Liver (tissue), 9 donors: ENCODE results near the gene LMBRD2. TPM values are rescaled to one million over a fixed set of nuclear protein-coding genes. Genes with fewer than 3 reads are reported as not detected.

Source experiments
- DNase-seq: peaks from one replicate; pipeline ENCODE4 v3.0.0-alpha.2; 2017; ENCODE audit warnings: low spot score
- H3K27ac ChIP-seq, 2 donors: one replicate each; pipeline ENCODE4 v1.7.0; 2013; ENCODE audit warnings: inconsistent platforms in 2 of 2, low read length in 2 of 2, control low read depth in 1 of 2, low read depth in 1 of 2, mild to moderate bottlenecking in 1 of 2
- H3K27me3 ChIP-seq, 4 donors: one replicate each; pipeline versions ENCODE4 v1.6.1 to v1.7.0; 2013; ENCODE audit warnings: low read length in 3 of 4, inconsistent platforms in 1 of 4, mild to moderate bottlenecking in 1 of 4, moderate library complexity in 1 of 4; ENCODE audit not compliant: control insufficient read depth in 4 of 4, insufficient read depth in 4 of 4
- H3K36me3 ChIP-seq, 4 donors: one replicate each; pipeline versions ENCODE4 v1.6.1 to v1.7.0; 2013; ENCODE audit warnings: low read length in 3 of 4, mild to moderate bottlenecking in 3 of 4, low read depth in 1 of 4, moderate library complexity in 1 of 4; ENCODE audit not compliant: control insufficient read depth in 4 of 4, insufficient read depth in 3 of 4
- H3K4me1 ChIP-seq, 4 donors: one replicate each; pipeline versions ENCODE4 v1.6.1 to v1.7.0; 2013; ENCODE audit warnings: low read length in 3 of 4, mild to moderate bottlenecking in 3 of 4, moderate library complexity in 1 of 4; ENCODE audit not compliant: control insufficient read depth in 4 of 4, insufficient read depth in 4 of 4
- H3K4me3 ChIP-seq, 3 donors: one replicate each; pipeline versions ENCODE4 v1.6.1 to v1.7.0; 2013; ENCODE audit warnings: low read length in 3 of 3, control low read depth in 1 of 3, low read depth in 1 of 3, mild to moderate bottlenecking in 1 of 3
- H3K9ac ChIP-seq, 2 donors: one replicate each; pipeline ENCODE4 v1.7.0; 2013; ENCODE audit warnings: low read length in 2 of 2, mild to moderate bottlenecking in 2 of 2, moderate library complexity in 2 of 2, control low read depth in 1 of 2, low read depth in 1 of 2
- H3K9me3 ChIP-seq, 4 donors: one replicate each; pipeline versions ENCODE4 v1.6.1 to v1.7.0; 2013; ENCODE audit warnings: low read length in 3 of 4; ENCODE audit not compliant: control insufficient read depth in 4 of 4
- ATF3 ChIP-seq: IDR thresholded peaks from 2 replicates; pipeline ENCODE4 v1.6.1; 2016; ENCODE audit warnings: antibody characterized with exemption
- CTCF ChIP-seq: fragments of 150-350 bp; IDR thresholded peaks from 2 replicates; pipeline ENCODE4 v1.5.1; 2017; ENCODE audit warnings: improper control_type of control experiment, low read depth, low read length; ENCODE audit not compliant: missing input control
- FOXA1 ChIP-seq: IDR thresholded peaks from 2 replicates; pipeline ENCODE4 v1.6.1; 2016; ENCODE audit warnings: antibody characterized with exemption
- FOXA2 ChIP-seq: IDR thresholded peaks from 2 replicates; pipeline ENCODE4 v1.6.1; 2016; ENCODE audit warnings: antibody characterized with exemption
- GABPA ChIP-seq, 2 donors: IDR thresholded peaks in 1 of 2; conservative IDR thresholded peaks in 1 of 2; 2 replicates each; pipeline ENCODE4 v1.6.1; 2016; ENCODE audit warnings: antibody characterized with exemption in 2 of 2, mild to moderate bottlenecking in 1 of 2, moderate library complexity in 1 of 2
- JUND ChIP-seq, 2 donors: IDR thresholded peaks; 2 replicates each; pipeline ENCODE4 v1.6.1; 2016; ENCODE audit warnings: antibody characterized with exemption in 2 of 2
- NR2F2 ChIP-seq: IDR thresholded peaks from 2 replicates; pipeline ENCODE4 v1.6.1; 2016; ENCODE audit warnings: antibody characterized with exemption
- RAD21 ChIP-seq, 2 donors: IDR thresholded peaks; 2 replicates each; pipeline ENCODE4 v1.6.1; 2016; ENCODE audit warnings: antibody characterized with exemption in 2 of 2, mild to moderate bottlenecking in 2 of 2
- REST ChIP-seq: IDR thresholded peaks from 2 replicates; pipeline ENCODE4 v1.6.1; 2016; ENCODE audit warnings: antibody characterized with exemption, mild to moderate bottlenecking
- RXRA ChIP-seq, 2 donors: IDR thresholded peaks; 2 replicates each; pipeline ENCODE4 v1.6.1; 2017 to 2018; ENCODE audit warnings: antibody characterized with exemption in 2 of 2, mild to moderate bottlenecking in 1 of 2
- SP1 ChIP-seq: IDR thresholded peaks from 2 replicates; pipeline ENCODE4 v1.6.1; 2018; ENCODE audit warnings: antibody characterized with exemption, mild to moderate bottlenecking
- TAF1 ChIP-seq: conservative IDR thresholded peaks from 2 replicates; pipeline ENCODE4 v1.6.1; 2016; ENCODE audit warnings: antibody characterized with exemption, mild to moderate bottlenecking
- YY1 ChIP-seq: IDR thresholded peaks from 2 replicates; pipeline ENCODE4 v1.6.1; 2016; ENCODE audit warnings: antibody characterized with exemption, mild to moderate bottlenecking
- ZBTB33 ChIP-seq: IDR thresholded peaks from 2 replicates; pipeline ENCODE4 v1.6.1; 2016; ENCODE audit warnings: antibody characterized with exemption
- whole genome bisulfite sequencing: extraction: QIAGEN DNeasy Blood & Tissue Kit; methylation state at CpG from one replicate; pipeline ENCODE4 v1.1.7; 2013; 5-methylcytosine and 5-hydroxymethylcytosine counted together
- polyA plus RNA-seq, 2 donors: library from polyadenylated mRNA; stranded (reverse) in 1 of 2; unstranded in 1 of 2; fragments of 200-250 nt in 1 of 2; fragments of >200 nt in 1 of 2; fragmentation: Nextera tagmentation in 1 of 2; extraction: Ambion mirVana in 1 of 2; gene quantifications; one replicate each; pipeline versions ENCODE4 v1.2.1 to v1.2.3, GENCODE V29; 2013 to 2015
- total RNA-seq, 2 donors: library from RNA; depleted of rRNA; stranded (reverse); fragments of >200 nt; gene quantifications; one replicate each; pipeline ENCODE4 v1.2.3, GENCODE V29; 2014
- donor health status: healthy.
- donor health status: healthy.
- donor health status: healthy.
- donor health status: healthy.
- donor health status: healthy.

LMBRD2 gene
- total and polyA plus RNA-seq, 4 donors, result 3.8 to 20.5 (median 9.2) TPM

GRCh38 chr5:36146390-36146789 lies 5.3 kb downstream of the LMBRD2 start:
- no peak overlapping the region for H3K9ac ChIP-seq
- H3K9me3 ChIP-seq, result no peaks in the 10 kb centered on the region
- H3K27me3 ChIP-seq, result no peaks in the 10 kb centered on the region
- no peak for TF ChIP-seq RXRA (IDR thresholded peaks at IDR 0.05)
- TF ChIP-seq RAD21 (IDR thresholded peaks at IDR 0.05), result no peak
- no peak for TF ChIP-seq NR2F2
- no peak for TF ChIP-seq REST
- no peak for TF ChIP-seq CTCF
- TF ChIP-seq ZBTB33, result no peak
- no peak for TF ChIP-seq SP1
- TF ChIP-seq FOXA2, result no peak
- TF ChIP-seq GABPA (IDR thresholded peaks at IDR 0.05 in 1 of 2, conservative IDR thresholded peaks at IDR 0.05 in 1 of 2), result no peak
- TF ChIP-seq YY1, result no peak
- no peak for TF ChIP-seq JUND (IDR thresholded peaks at IDR 0.05)
- TF ChIP-seq TAF1, result no peak
- no peak overlapping the region for H3K4me3 ChIP-seq
- H3K27ac ChIP-seq, result no peak overlapping the region
- peaks cover 2 to 14% (median 9%) of the 10 kb centered on the region in 4 donors for H3K4me1 ChIP-seq
- 77% methylated on average over 3 of the region's 3 CpGs for WGBS
- peaks cover 0 to 3% (median 0%) of the 10 kb centered on the region in 4 donors for H3K36me3 ChIP-seq
- DNase-seq, result no peak

- H3K4me1 ChIP-seq, result peaks cover 2 to 4% (median 2%) of the 10 kb centered on the region in 4 donors
- no peak overlapping the region for H3K9ac ChIP-seq
- no peaks in the 10 kb centered on the region for H3K27me3 ChIP-seq
- no peak for DNase-seq
- peaks cover 0 to 8% (median 1%) of the 10 kb centered on the region in 4 donors for H3K36me3 ChIP-seq
- H3K27ac ChIP-seq, result no peak overlapping the region
- 95% methylated on average over 4 of the region's 4 CpGs for WGBS
- no peak for TF ChIP-seq ATF3
- TF ChIP-seq JUND (IDR thresholded peaks at IDR 0.05), result no peak
- TF ChIP-seq FOXA1, result no peak
- no peaks in the 10 kb centered on the region for H3K9me3 ChIP-seq
- H3K4me3 ChIP-seq, result no peak overlapping the region
Measured at GRCh38 chr5:36145311-36145710, 6.4 kb downstream of the LMBRD2 start.
